Gastrocnemius medialis (tissue), 4 donors: ENCODE results near the gene RBFA. TPM values are rescaled to one million over a fixed set of nuclear protein-coding genes. Genes with fewer than 3 reads are reported as not detected.

Experiments
- ATAC-seq, 2 donors: fragments of 150-250 bp; one replicate each; pipeline ENCODE4 v1.9.1; 2016
- DNase-seq, 2 donors: peaks; one replicate each; pipeline ENCODE4 v3.0.0-alpha.2; 2019
- H3K27ac ChIP-seq, 4 donors: fragments of 200-600 bp; sonication (generic); 1 replicate in 1 of 4; 2 replicates in 3 of 4; pipeline ENCODE4 v1.5.1; 2016 to 2018; ENCODE audit warnings: mild to moderate bottlenecking in 2 of 4, moderate library complexity in 1 of 4
- H3K27me3 ChIP-seq, 3 donors: fragments of 200-600 bp; sonication (generic) in 2 of 3; 1 replicate in 1 of 3; 2 replicates in 2 of 3; pipeline versions ENCODE4 v1.5.1 to v1.6.0; 2016 to 2019; ENCODE audit warnings: mild to moderate bottlenecking in 1 of 3, moderate library complexity in 1 of 3
- H3K36me3 ChIP-seq, 2 donors: fragments of 200-600 bp; sonication (generic) in 1 of 2; one replicate each; pipeline ENCODE4 v1.5.1; 2017 to 2018
- H3K4me1 ChIP-seq, 2 donors: fragments of 200-600 bp; sonication (generic) in 1 of 2; one replicate each; pipeline ENCODE4 v1.5.1; 2016 to 2017; ENCODE audit warnings: mild to moderate bottlenecking in 2 of 2
- H3K4me3 ChIP-seq, 4 donors: fragments of 200-600 bp; sonication (generic) in 3 of 4; 1 replicate in 1 of 4; 2 replicates in 3 of 4; pipeline ENCODE4 v1.5.1; 2016 to 2019; ENCODE audit warnings: mild to moderate bottlenecking in 2 of 4
- H3K9me3 ChIP-seq, 3 donors: fragments of 200-600 bp; sonication (generic) in 2 of 3; 1 replicate in 1 of 3; 2 replicates in 2 of 3; pipeline ENCODE4 v1.5.1; 2016 to 2019
- POLR2A ChIP-seq, 2 donors: fragments of 450-650 bp; IDR thresholded peaks; one replicate each; pipeline ENCODE4 v1.6.1; 2017; ENCODE audit warnings: antibody characterized with exemption in 2 of 2, mild to moderate bottlenecking in 2 of 2, moderate library complexity in 2 of 2
- in situ Hi-C, 4 donors: fragments of 200-750 bp; cut with MboI; loops; one replicate each; pipeline versions ENCODE4 v1.15.0 to v1.8.0; 2017; ENCODE audit warnings: low sequenced_read_pairs in 4 of 4
- intact Hi-C: fragments of 100-400 bp; cut with DNase I; formaldehyde crosslinking; loops from one replicate; pipeline ENCODE4 v1.15.1; 2023; ENCODE audit warnings: low total_unique reads
- total RNA-seq, 4 donors: library from RNA; depleted of rRNA; stranded (reverse); fragments of >200 nt; gene quantifications; one replicate each; pipeline versions ENCODE4 v1.1.0 to v1.2.3, GENCODE V29; 2016
- TF ChIP-seq, protein P1 (sequence below), 5 experiments: fragments of 450-650 bp in 3 of 5; fragments of 200-600 bp in 2 of 5; sonication (generic) in 2 of 5; IDR thresholded peaks in 4 of 5; conservative IDR thresholded peaks in 1 of 5; 1 replicate in 4 of 5; 2 replicates in 1 of 5; pipeline ENCODE4 v1.5.1; 2016 to 2019; ENCODE audit warnings: antibody characterized with exemption in 5 of 5, mild to moderate bottlenecking in 3 of 5, moderate library complexity in 3 of 5

RBFA gene
- total RNA-seq, 4 donors from 2014 or later = 26.6 to 37.4 (median 32.3) TPM

- in situ Hi-C loops = no loop called here
- intact Hi-C loops = no loop called here
- no peak overlapping the region for H3K4me3 ChIP-seq
- no peaks in the 10 kb centered on the region for H3K27me3 ChIP-seq
- no peak for ATAC-seq
- H3K27ac ChIP-seq = no peak overlapping the region
- no peaks in the 10 kb centered on the region for H3K36me3 ChIP-seq
- no peak for DNase-seq
- H3K4me1 ChIP-seq = no peaks in the 10 kb centered on the region
- H3K9me3 ChIP-seq = no peaks in the 10 kb centered on the region
- TF ChIP-seq, protein P1, sequence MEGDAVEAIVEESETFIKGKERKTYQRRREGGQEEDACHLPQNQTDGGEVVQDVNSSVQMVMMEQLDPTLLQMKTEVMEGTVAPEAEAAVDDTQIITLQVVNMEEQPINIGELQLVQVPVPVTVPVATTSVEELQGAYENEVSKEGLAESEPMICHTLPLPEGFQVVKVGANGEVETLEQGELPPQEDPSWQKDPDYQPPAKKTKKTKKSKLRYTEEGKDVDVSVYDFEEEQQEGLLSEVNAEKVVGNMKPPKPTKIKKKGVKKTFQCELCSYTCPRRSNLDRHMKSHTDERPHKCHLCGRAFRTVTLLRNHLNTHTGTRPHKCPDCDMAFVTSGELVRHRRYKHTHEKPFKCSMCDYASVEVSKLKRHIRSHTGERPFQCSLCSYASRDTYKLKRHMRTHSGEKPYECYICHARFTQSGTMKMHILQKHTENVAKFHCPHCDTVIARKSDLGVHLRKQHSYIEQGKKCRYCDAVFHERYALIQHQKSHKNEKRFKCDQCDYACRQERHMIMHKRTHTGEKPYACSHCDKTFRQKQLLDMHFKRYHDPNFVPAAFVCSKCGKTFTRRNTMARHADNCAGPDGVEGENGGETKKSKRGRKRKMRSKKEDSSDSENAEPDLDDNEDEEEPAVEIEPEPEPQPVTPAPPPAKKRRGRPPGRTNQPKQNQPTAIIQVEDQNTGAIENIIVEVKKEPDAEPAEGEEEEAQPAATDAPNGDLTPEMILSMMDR (IDR thresholded peaks at IDR 0.05 in 4 of 5, conservative IDR thresholded peaks at IDR 0.05 in 1 of 5) = no peak
Observed at GRCh38 chr18:80000877-80001276, 33.4 kb upstream of the RBFA start.

DNA sequence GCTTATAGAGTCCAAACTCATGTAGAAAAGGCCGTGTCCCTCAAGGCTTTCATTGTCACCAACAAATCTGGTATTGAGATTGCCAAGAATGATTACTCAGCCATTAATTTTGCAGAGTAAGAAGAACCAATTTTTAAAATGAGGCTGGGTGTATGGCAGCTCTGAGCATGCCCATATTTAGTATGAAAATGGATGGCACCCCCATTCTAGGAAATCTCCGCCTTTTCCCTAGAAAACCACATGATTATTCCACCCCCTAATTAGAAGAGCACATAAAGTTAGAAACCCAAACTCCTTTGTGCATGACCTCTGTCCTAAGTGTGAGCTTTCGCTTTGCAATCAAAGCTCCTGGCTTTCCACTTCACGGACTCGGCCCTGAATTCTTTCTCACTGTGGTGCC, 31.8 kb upstream of the RBFA start:
- no peak overlapping the region for H3K27ac ChIP-seq
- ATAC-seq (no peak), DNase-seq (no peak)
- in situ Hi-C loops (no loop called here), intact Hi-C loops (no loop called here)
- no peaks in the 10 kb centered on the region for H3K9me3 ChIP-seq
- H3K4me3 ChIP-seq = no peak overlapping the region
- H3K36me3 ChIP-seq = no peaks in the 10 kb centered on the region
- TF ChIP-seq, protein P1 (IDR thresholded peaks at IDR 0.05 in 4 of 5, conservative IDR thresholded peaks at IDR 0.05 in 1 of 5) = no peak
- no peak for TF ChIP-seq POLR2A (IDR thresholded peaks at IDR 0.05)
- H3K4me1 ChIP-seq = no peaks in the 10 kb centered on the region
- no peaks in the 10 kb centered on the region for H3K27me3 ChIP-seq

- in situ Hi-C loops = no loop called here
- intact Hi-C loops = no loop called here
Observed at GRCh38 chr18:80004600-80005342, 29.5 kb upstream of the RBFA start.

DNA sequence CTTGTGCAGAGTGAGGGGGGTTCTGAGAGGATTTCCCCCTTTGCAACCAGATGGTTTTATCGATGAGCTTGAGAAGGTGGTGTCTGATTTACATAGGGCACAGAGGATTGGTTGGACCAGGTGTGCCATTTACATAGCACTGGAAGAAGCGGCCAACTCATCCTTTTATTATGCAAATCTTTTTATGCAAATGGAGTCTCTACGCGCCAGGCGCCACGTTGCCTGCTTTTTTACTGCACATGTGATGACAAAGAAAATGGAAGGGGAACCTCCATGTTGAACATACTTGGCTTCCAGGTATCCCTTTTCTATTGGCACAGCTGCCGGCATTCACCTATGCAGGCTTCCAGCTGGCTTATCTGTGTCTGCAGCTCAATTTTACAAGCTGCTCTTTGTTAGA, 27.5 kb upstream of the RBFA start:
- no peak overlapping the region for H3K27ac ChIP-seq
- H3K4me3 ChIP-seq = no peak overlapping the region
- H3K36me3 ChIP-seq = no peaks in the 10 kb centered on the region
- intact Hi-C loops (no loop called here), in situ Hi-C loops (no loop called here)
- DNase-seq (no peak), ATAC-seq (no peak)
- H3K4me1 ChIP-seq = no peaks in the 10 kb centered on the region
- no peak for TF ChIP-seq POLR2A (IDR thresholded peaks at IDR 0.05)
- TF ChIP-seq, protein P1 (IDR thresholded peaks at IDR 0.05 in 4 of 5, conservative IDR thresholded peaks at IDR 0.05 in 1 of 5) = no peak
- no peaks in the 10 kb centered on the region for H3K9me3 ChIP-seq
- H3K27me3 ChIP-seq = no peaks in the 10 kb centered on the region

More at GRCh38 chr18:80004600-80005342, 29.5 kb upstream of the RBFA start:
- H3K36me3 ChIP-seq = no peaks in the 10 kb centered on the region
- no peaks in the 10 kb centered on the region for H3K9me3 ChIP-seq
- H3K4me1 ChIP-seq = no peaks in the 10 kb centered on the region
- no peak for TF ChIP-seq POLR2A (IDR thresholded peaks at IDR 0.05)
- TF ChIP-seq, protein P1 (IDR thresholded peaks at IDR 0.05 in 4 of 5, conservative IDR thresholded peaks at IDR 0.05 in 1 of 5) = no peak
- H3K27ac ChIP-seq = no peak overlapping the region
- no peaks in the 10 kb centered on the region for H3K27me3 ChIP-seq
- no peak overlapping the region for H3K4me3 ChIP-seq
- ATAC-seq (no peak), DNase-seq (no peak)
